H9 (cell line): Measurements from ENCODE around the gene HEG1. TPM values are rescaled to one million over a fixed set of nuclear protein-coding genes. Genes with fewer than 3 reads are reported as not detected.

ENCODE experiments used
- DNase-seq: peaks from one replicate; pipeline ENCODE4 v3.0.0-alpha.2; 2017
- H2AFZ ChIP-seq: one replicate; pipeline ENCODE4 v1.6.1; 2013; ENCODE audit warnings: mild to moderate bottlenecking, low read length, control low read depth, moderate library complexity
- H2AK5ac ChIP-seq: 2 replicates; pipeline ENCODE4 v1.6.1; 2013; ENCODE audit warnings: low read length, control low read depth, mixed read lengths; ENCODE audit not compliant: insufficient read length
- H2BK120ac ChIP-seq: one replicate; pipeline ENCODE4 v1.6.1; 2013; ENCODE audit warnings: low read depth, mild to moderate bottlenecking, low read length, control low read depth, inconsistent platforms; ENCODE audit not compliant: poor library complexity, severe bottlenecking
- H2BK12ac ChIP-seq: 2 replicates; pipeline ENCODE4 v1.6.1; 2013; ENCODE audit warnings: low read length, control low read depth, mixed read lengths, low read depth; ENCODE audit not compliant: insufficient read length
- H2BK15ac ChIP-seq: 2 replicates; pipeline ENCODE4 v1.6.1; 2013; ENCODE audit warnings: low read depth, low read length, control low read depth
- H2BK20ac ChIP-seq: one replicate; pipeline ENCODE4 v1.6.1; 2013; ENCODE audit warnings: low read depth, mild to moderate bottlenecking, low read length, control low read depth, inconsistent platforms; ENCODE audit not compliant: poor library complexity, severe bottlenecking
- H2BK5ac ChIP-seq: 2 replicates; pipeline ENCODE4 v1.6.1; 2013; ENCODE audit warnings: low read length, control low read depth, mixed read lengths; ENCODE audit not compliant: insufficient read length
- H3K14ac ChIP-seq: 2 replicates; pipeline ENCODE4 v1.6.1; 2013; ENCODE audit warnings: low read length, control low read depth; ENCODE audit not compliant: insufficient read depth
- H3K18ac ChIP-seq: 2 replicates; pipeline ENCODE4 v1.6.1; 2013; ENCODE audit warnings: low read depth, mild to moderate bottlenecking, mixed read lengths, low read length, control low read depth; ENCODE audit not compliant: insufficient read length
- H3K23ac ChIP-seq: 2 replicates; pipeline ENCODE4 v1.6.1; 2013; ENCODE audit warnings: low read length, control low read depth, mixed read lengths, low read depth; ENCODE audit not compliant: insufficient read length
- H3K23me2 ChIP-seq: 2 replicates; pipeline ENCODE4 v1.6.1; 2013; ENCODE audit warnings: low read depth, mild to moderate bottlenecking, mixed read lengths, low read length, control low read depth; ENCODE audit not compliant: insufficient read length, poor library complexity, severe bottlenecking
- H3K27ac ChIP-seq: 2 replicates; pipeline ENCODE4 v1.5.1; 2013; ENCODE audit warnings: low read length, control low read depth, mixed read lengths, low read depth; ENCODE audit not compliant: insufficient read length
- H3K27me3 ChIP-seq: 2 replicates; pipeline ENCODE4 v1.6.1; 2013; ENCODE audit warnings: low read length, control low read depth, inconsistent platforms; ENCODE audit not compliant: insufficient read depth
- H3K4ac ChIP-seq: 2 replicates; pipeline ENCODE4 v1.6.1; 2013; ENCODE audit warnings: low read depth, mild to moderate bottlenecking, control low read depth, inconsistent platforms, low read length, moderate library complexity
- H3K4me1 ChIP-seq: 2 replicates; pipeline ENCODE4 v1.6.1; 2013; ENCODE audit warnings: low read length, control low read depth, inconsistent platforms; ENCODE audit not compliant: insufficient read depth
- H3K4me2 ChIP-seq: 2 replicates; pipeline ENCODE4 v1.6.1; 2013; ENCODE audit warnings: low read length, control low read depth, mixed read lengths; ENCODE audit not compliant: insufficient read length, insufficient read depth
- H3K56ac ChIP-seq: 2 replicates; pipeline ENCODE4 v1.6.1; 2013; ENCODE audit warnings: low read depth, mild to moderate bottlenecking, mixed read lengths, low read length, control low read depth; ENCODE audit not compliant: insufficient read length
- H3K79me1 ChIP-seq: 2 replicates; pipeline ENCODE4 v1.6.1; 2013; ENCODE audit warnings: low read depth, mild to moderate bottlenecking, moderate library complexity, low read length, control low read depth, inconsistent platforms; ENCODE audit not compliant: insufficient read depth, poor library complexity, severe bottlenecking
- H3K79me2 ChIP-seq: 2 replicates; pipeline ENCODE4 v1.6.1; 2013; ENCODE audit warnings: low read length, control low read depth, inconsistent platforms; ENCODE audit not compliant: insufficient read depth
- H3K9ac ChIP-seq: 2 replicates; pipeline ENCODE4 v1.6.1; 2013; ENCODE audit warnings: low read length, control low read depth, mixed read lengths; ENCODE audit not compliant: insufficient read length; ENCODE audit errors: extremely low read depth
- H3K9me3 ChIP-seq: one replicate; pipeline ENCODE4 v1.6.1; 2013; ENCODE audit warnings: low read depth, low read length, inconsistent platforms; ENCODE audit not compliant: control insufficient read depth
- H3T11ph ChIP-seq: one replicate; pipeline ENCODE4 v1.6.1; 2013; ENCODE audit warnings: mild to moderate bottlenecking, low read length, control low read depth, inconsistent platforms
- H4K20me1 ChIP-seq: one replicate; pipeline ENCODE4 v1.6.1; 2013; ENCODE audit not compliant: control insufficient read depth, insufficient read length, insufficient read depth
- H4K5ac ChIP-seq: 2 replicates; pipeline ENCODE4 v1.6.1; 2013; ENCODE audit warnings: low read depth, mild to moderate bottlenecking, mixed read lengths, low read length, control low read depth; ENCODE audit not compliant: insufficient read length
- H4K8ac ChIP-seq: replicated peaks from 2 replicates; pipeline ENCODE4 v1.6.1; 2013; ENCODE audit warnings: low read length, control low read depth, mixed read lengths, low read depth; ENCODE audit not compliant: insufficient read length
- H4K91ac ChIP-seq: 2 replicates; pipeline ENCODE4 v1.6.1; 2013; ENCODE audit warnings: low read depth, mild to moderate bottlenecking, moderate library complexity, mixed read lengths, low read length, control low read depth; ENCODE audit not compliant: insufficient read length
- H3K27ac Mint-ChIP-seq, 3 experiments: 2 replicates in 2 of 3; 3 replicates in 1 of 3; pipeline ENCODE4 v1.8.0; 2020 to 2021; ENCODE audit warnings: mixed read lengths in 3 of 3, mild to moderate bottlenecking in 1 of 3, moderate library complexity in 1 of 3
- H3K27me3 Mint-ChIP-seq: 2 replicates; pipeline ENCODE4 v1.8.0; 2021; ENCODE audit warnings: low read depth, mild to moderate bottlenecking, moderate library complexity, mixed read lengths
- H3K36me3 Mint-ChIP-seq, 3 experiments: 2 replicates in 2 of 3; 3 replicates in 1 of 3; pipeline ENCODE4 v1.8.0; 2020 to 2021; ENCODE audit warnings: low read depth in 3 of 3, mixed read lengths in 3 of 3; ENCODE audit not compliant: insufficient read depth in 1 of 3
- H3K4me1 Mint-ChIP-seq, 2 experiments: 2 replicates each; pipeline ENCODE4 v1.8.0; 2020; ENCODE audit warnings: mixed read lengths in 2 of 2
- H3K4me3 Mint-ChIP-seq, 2 experiments: 2 replicates in 1 of 2; 3 replicates in 1 of 2; pipeline ENCODE4 v1.8.0; 2020 to 2021; ENCODE audit warnings: mild to moderate bottlenecking in 2 of 2, mixed read lengths in 2 of 2, moderate library complexity in 1 of 2
- H3K9me3 Mint-ChIP-seq, 2 experiments: 2 replicates in 1 of 2; 3 replicates in 1 of 2; pipeline ENCODE4 v1.8.0; 2020; ENCODE audit warnings: mild to moderate bottlenecking in 2 of 2, mixed read lengths in 2 of 2, moderate library complexity in 1 of 2
- CTCF ChIP-seq: fragments of 200-600 bp; sonication (generic); conservative IDR thresholded peaks from 3 replicates; pipeline ENCODE4 v1.8.0; 2021; ENCODE audit warnings: antibody characterized with exemption, mild to moderate bottlenecking
- WGBS: extraction: QIAGEN DNeasy Blood & Tissue Kit; methylation state at CpG from one replicate; pipeline ENCODE4 v1.1.7; 2013; ENCODE audit warnings: missing lambda C conversion rate, low lambda C conversion rate, mixed read lengths; ENCODE audit not compliant: insufficient read length; ENCODE audit errors: extremely low coverage; 5-methylcytosine and 5-hydroxymethylcytosine counted together
- total RNA-seq: library from RNA; stranded (reverse); gene quantifications from 2 replicates; pipeline ENCODE4 v1.2.1, GENCODE V29; 2021

HEG1 gene
- total RNA-seq, 1 experiment from 2014 or later: 10.3 TPM

DNA sequence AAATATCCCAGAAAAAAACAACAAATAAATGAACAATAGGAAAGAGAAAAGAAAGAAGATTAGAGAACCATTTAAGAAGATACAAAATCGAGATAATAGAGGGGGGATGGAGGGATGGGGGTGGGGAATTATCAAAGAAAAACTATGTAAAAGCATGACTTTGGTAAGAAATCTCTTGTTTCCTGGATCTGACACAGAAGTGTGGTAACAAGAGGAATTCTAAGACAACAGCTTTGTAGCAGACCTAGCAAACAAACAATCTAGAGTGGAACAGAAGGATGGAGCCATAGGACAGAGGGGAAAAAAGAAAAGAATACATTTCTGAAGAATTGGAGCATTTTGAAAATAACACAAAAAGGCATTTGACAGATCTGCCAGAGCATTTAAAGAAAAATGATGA is 49.3 kb upstream of the HEG1 start:
- no peak overlapping the region for H3K27ac Mint-ChIP-seq

More for the DNA sequence above, 49.3 kb upstream of the HEG1 start:
- peaks cover 1 to 4% (median 3%) of the 10 kb centered on the region in 3 experiments; a peak in 6 of 7 replicates for H3K36me3 Mint-ChIP-seq
- H3K9ac ChIP-seq: no peak overlapping the region
- no peak overlapping the region for H2BK20ac ChIP-seq
- no peak overlapping the region for H3K27ac ChIP-seq
- H3K4me2 ChIP-seq: no peak overlapping the region
- H3T11ph ChIP-seq: no peak overlapping the region
- H3K4me1 Mint-ChIP-seq: peaks cover 8% of the 10 kb centered on the region in 2 experiments
- H4K91ac ChIP-seq: no peak overlapping the region
- no peak overlapping the region for H3K18ac ChIP-seq
- no peaks in the 10 kb centered on the region for H3K27me3 Mint-ChIP-seq
- H3K56ac ChIP-seq: no peak overlapping the region
- no peaks in the 10 kb centered on the region for H3K79me1 ChIP-seq
- H2AK5ac ChIP-seq: no peak overlapping the region
- WGBS: 100% methylated on average over 1 of the region's 1 CpG
- no peak overlapping the region for H2BK12ac ChIP-seq
- no peaks in the 10 kb centered on the region for H3K27me3 ChIP-seq
- H3K4me3 Mint-ChIP-seq: no peak overlapping the region
- no peaks in the 10 kb centered on the region for H3K9me3 Mint-ChIP-seq
- no peak overlapping the region for H2BK120ac ChIP-seq
- H3K9me3 ChIP-seq: no peaks in the 10 kb centered on the region
- no peak overlapping the region for H2AFZ ChIP-seq
- no peak for DNase-seq
- no peak for TF ChIP-seq CTCF
- no peaks in the 10 kb centered on the region for H3K4me1 ChIP-seq
- no peaks in the 10 kb centered on the region for H3K23me2 ChIP-seq
- no peak overlapping the region for H4K5ac ChIP-seq
- no peak overlapping the region for H3K4ac ChIP-seq
- no peak overlapping the region for H3K23ac ChIP-seq
- H2BK5ac ChIP-seq: no peak overlapping the region
- no peak overlapping the region for H3K14ac ChIP-seq
- H3K79me2 ChIP-seq: no peaks in the 10 kb centered on the region
- H2BK15ac ChIP-seq: no peak overlapping the region
- H4K8ac ChIP-seq: no peak overlapping the region
- H4K20me1 ChIP-seq: no peaks in the 10 kb centered on the region
